GM12874 (cell line): ENCODE measurements around the gene GPR132.

Experiments used
- CTCF ChIP-seq: IDR thresholded peaks from 2 replicates; pipeline ENCODE4 v1.5.1; 2011; ENCODE audit warnings: low read depth, mild to moderate bottlenecking, control low read depth, low read length, moderate library complexity; ENCODE audit not compliant: insufficient read depth

GPR132 gene

DNA sequence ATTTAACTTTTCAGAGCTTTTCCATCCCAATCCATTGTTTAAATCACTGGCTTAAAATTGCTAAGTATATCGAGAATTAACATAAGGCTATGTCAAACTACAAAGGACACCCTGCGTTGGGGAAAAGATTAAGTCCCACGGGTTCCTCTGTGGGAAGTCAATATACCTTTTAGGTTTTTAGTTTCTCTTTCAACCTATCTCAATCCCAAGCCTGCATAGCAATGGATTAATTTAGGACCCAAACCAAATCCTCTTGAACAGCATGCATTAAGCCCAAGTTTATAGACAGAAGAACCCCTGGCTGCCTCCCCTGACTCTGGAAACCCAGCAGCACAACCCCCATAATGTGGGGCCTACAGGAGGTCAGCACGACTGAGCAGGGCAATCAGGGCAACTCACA lies 50.6 kb downstream of the GPR132 start:
- no peak for TF ChIP-seq CTCF

DNA sequence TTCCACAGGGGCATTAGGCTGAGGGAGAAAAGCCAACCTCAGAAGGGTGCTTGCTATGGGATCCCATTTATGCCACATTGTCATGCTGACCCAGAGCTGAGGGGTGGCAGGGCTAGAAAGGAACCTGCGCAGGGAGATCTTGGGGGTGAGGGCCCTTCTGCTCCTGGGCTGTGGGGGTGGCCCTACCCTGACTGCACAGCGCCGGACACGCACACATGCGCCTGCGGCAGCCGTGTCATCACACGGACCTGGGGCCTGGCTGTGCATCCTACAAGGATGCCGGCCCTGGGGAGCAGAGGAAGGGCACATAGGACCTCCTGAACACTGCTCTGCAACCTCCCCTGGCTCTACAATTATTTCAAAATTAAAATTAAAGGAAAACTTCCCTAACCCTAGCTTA lies 51.2 kb downstream of the GPR132 start:
- no peak for TF ChIP-seq CTCF

DNA sequence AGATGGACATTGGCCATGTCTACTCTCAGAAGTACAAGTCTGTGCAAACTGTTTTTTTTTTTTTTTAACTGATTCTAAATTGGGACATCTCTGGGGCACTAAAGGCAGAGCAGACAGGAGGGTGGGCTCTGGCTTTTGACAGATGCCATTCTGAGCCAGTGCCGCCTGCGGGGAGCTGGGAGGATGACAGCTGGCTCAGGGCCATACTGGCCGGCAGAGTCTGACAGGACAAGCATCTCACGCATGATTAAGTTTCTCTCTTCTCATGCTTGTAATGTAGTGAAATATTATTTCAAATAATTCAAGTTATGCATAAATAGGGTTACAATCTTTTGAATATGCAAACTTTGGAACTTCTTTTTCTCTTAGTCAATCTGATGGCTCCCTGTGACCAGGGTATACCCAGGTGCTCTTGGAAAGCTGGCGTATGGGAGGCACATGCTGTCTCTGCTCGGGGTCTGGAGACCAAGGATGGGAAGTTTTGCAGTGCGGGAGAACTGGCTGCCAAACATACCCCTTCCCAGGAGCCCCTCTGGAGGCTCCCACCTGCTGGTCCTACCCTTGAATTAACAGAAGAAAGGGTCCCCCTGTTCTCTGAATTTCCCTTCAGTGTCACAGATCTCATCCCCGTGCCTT lies 52.0 kb downstream of the GPR132 start:
- TF ChIP-seq CTCF = no peak

DNA sequence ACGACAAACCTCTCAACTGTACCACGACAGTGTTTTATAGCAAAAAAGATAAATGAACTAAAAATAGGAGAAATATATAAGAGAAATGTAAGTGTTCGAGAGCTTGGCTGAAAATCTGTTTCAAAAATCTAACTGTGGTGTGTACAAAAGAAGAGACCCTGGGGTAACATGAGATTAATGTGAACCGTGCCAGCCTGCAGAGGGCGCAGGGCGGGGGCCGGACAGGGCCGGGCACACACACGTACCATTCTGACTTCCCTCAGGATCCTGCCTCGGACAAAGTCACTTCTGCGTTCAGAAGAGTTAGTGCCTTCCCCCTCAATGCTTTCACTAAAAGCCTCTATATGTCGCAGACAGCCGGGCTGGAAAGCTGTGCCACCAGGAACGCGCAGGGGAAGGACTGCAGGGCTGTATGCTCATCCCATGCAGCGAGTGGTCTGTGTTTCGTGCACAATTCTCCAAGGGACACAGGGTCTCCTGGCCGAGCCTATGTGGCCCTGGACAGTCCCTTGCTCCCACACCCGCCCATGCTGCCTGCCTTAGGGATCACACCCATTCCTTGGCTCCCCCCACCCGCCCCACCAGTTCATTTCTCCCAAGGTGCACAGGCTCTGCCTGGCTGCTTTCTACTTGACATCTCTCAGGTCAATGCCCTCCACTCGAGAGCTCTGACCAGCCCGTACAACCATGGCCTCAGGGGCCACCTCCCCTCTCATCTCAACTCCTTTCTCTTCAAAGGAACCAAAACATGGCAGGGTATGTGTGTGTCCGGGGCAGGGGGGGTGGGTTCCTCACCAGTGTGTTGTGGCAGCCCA lies 52.9 kb downstream of the GPR132 start:
- TF ChIP-seq CTCF = no peak

- no peak for TF ChIP-seq CTCF
Measured at GRCh38 chr14:105011312-105011990, 53.8 kb downstream of the GPR132 start.

DNA sequence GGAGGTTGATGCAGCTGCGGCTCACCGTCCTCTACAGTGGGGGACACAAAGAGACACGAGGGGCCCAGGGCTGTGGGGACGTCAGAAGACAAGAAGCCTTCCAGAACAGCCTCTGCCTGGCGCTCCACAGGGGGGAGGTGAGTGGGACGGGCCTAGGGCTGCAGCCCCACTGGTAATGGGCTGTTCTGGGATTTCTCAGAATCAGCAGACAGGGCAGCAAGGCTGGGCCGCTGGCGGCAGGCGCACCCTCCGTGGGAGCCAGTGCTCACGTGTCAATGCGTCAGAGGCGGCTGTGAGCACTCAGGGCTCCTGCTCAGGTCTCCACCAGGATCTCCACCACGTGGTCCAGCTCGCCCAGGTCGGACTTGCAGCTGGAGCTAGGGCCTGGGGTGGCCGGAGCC lies 54.3 kb downstream of the GPR132 start:
- no peak for TF ChIP-seq CTCF

GRCh38 chr14:105010106-105010505 lies 55.1 kb downstream of the GPR132 start:
- no peak for TF ChIP-seq CTCF
